HG02885 (cell line): ENCODE results near the gene INO80B.
A peak's percentile ranks its signal among the peaks of the same experiment; 100 is the strongest.

ENCODE experiments used
- ATAC-seq: cut with Tn5 transposase; IDR thresholded peaks from one replicate; pipeline ENCODE4 v1.9.1; 2021; ENCODE audit warnings: mild to moderate bottlenecking; ENCODE audit not compliant: unreplicated experiment, poor library complexity

INO80B gene

GRCh38 chr2:74498500-74499266, 43.8 kb downstream of the INO80B start:
- no peak for ATAC-seq

- ATAC-seq, result no peak
Observed at GRCh38 chr2:74499267-74499939, 44.5 kb downstream of the INO80B start, which contains the start of gene LBX2. LBX2 (minus strand) TSS chr2:74499603; CDS start chr2:74499537, 66 bp downstream.

DNA sequence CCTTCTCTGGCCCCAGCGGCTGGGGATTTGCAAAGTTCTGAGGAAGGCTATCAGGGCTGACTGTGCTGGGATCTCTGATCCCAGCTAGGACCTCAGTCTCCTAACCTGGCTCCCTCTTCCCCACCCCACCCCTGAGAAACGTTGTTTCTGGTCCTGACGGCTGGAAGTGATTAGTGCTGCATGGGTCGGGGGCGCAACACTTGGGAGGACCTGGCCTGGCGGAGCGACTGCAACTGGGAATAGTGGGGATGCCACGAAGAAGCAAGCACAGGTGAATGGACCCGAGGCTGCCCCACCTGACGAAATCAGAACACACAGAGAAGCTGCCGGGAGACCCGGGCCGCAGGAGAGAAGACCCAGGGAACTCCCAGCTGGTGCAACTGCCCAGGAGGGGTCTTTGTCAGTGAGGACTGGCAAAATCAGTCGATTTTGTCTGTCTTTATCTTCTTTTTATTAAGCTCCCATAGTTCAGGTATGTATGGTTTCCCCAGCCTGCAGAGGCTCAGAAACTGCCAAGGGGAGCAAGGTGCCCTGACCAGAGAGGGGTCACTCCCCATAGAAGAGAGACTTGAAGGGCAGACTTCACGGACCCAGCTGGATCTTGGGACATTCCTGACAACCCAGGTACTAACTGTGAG, 45.2 kb downstream of the INO80B start:
- ATAC-seq, result no peak

DNA sequence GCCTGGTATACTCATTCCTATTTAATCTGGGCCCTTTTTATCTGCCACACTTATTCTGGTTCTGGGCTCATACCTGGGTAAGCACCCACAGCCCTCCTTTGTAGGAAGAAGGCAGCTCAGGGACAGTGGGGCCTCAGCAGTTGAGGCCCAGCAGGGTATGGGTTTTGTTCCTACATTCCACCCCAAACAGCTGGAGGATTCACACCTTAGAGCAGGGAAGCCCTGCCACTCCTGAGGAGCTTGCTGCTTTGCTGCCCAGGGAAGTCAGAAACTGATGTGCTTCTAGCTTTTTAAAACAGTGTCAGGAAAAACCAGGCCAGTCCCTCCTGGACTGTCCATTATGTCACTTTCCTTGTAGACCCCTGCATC, 45.7 kb downstream of the INO80B start:
- ATAC-seq, result no peak

DNA sequence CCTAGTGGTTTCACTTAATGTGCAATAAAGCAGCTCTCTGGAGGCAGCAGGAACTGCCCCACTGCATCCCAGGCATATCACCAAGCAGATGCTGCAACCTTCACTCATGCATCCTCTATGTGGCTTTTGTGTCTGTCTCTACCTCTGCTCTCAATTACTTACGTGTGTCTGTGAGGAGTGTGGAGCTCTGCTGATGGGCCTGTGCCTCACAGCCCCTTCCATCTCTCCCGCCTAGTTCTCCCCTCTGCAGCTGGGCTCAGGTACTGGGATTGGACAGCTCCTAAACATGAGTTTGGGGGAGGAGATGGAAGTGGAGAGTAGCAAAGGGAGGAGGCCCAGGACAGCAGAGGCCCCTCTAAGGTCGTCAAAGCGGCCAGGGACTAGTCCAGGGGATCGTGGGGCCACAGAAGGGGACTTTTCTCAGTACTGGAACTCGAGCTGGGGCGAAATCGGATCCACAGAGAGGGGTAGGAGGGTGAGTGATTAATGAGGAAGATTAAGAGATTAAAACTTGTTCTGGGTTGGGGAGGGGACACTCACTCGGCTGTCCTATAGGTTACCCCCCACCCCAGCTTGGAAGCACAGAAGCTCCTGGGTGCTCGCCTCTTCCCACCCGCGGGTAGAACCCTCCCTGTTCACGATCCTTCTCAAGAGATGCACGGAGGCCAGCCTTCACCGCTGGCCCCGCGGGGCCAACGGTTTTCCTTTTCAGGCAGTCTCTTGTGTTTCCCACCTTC, 46.6 kb downstream of the INO80B start:
- ATAC-seq, result no peak

DNA sequence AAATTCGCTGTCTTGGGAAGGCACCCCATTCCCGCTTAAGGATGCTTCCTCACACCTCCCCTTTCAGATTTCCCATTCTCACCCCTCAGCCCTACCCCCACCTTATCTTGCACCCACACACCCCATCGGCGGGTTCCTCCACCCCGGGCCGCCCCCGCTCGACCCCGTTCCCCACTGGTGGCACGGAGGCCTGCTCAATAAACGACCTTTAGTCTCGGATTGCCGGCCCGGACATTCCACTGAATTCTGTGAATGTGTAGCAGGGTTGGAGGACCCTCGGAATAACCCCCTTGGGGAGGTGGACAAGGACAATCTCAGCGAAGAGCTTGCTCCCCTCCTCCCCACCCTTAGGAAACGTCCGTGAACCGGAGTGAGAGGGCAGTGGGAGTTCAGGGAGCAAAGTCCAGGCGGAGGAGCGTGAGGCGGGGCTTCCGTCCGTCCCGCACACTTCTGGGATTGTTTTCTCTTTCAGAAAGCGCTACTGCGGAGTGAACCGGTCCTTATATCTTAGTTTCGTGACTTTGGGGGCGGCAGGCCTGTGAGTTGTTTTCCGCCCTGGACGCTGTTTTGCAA, 47.3 kb downstream of the INO80B start:
- ATAC-seq, result no peak

DNA sequence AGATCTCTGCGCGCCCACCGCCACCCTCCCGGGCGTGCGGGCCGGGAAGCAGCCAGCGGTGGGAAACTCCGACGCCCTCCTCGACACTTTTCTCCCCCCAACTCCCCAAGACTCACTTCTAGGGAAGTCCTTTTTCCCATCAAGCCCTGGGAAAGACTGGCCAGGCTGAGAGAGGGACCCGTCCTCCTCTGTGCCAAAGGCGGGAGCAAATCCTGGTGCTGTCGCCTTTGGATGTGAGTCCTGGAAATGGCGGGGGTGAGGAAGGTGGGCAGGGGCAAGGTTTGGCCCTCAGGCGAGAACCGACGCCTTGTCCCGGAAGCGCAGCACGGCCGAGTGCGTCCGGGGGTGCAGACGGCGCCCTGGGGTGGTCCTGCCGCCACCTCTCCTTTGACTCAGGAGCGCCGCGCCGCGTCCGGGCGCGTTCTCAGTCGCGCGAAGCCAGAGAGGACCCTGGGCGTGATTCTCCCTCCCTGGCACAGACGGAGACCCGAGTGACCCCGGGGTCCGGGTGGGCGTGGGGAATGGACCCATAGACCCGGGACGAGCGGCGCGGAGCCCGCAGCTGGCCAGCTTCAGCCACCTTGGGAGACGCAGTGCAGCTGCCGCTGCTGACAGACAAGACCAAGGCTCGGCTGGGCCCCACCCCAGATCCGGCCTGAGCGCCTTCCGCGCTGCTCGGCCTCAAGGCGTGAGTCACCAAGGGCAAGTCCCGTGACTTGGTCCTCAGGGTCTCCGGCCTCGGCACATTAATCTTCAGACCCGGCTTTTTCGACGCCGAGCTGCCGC, 48.0 kb downstream of the INO80B start:
- ATAC-seq, result peak; percentile 37

GRCh38 chr2:74503506-74504475, 48.9 kb downstream of the INO80B start:
- ATAC-seq, result no peak

GRCh38 chr2:74504591-74504990, 49.7 kb downstream of the INO80B start:
- no peak for ATAC-seq

DNA sequence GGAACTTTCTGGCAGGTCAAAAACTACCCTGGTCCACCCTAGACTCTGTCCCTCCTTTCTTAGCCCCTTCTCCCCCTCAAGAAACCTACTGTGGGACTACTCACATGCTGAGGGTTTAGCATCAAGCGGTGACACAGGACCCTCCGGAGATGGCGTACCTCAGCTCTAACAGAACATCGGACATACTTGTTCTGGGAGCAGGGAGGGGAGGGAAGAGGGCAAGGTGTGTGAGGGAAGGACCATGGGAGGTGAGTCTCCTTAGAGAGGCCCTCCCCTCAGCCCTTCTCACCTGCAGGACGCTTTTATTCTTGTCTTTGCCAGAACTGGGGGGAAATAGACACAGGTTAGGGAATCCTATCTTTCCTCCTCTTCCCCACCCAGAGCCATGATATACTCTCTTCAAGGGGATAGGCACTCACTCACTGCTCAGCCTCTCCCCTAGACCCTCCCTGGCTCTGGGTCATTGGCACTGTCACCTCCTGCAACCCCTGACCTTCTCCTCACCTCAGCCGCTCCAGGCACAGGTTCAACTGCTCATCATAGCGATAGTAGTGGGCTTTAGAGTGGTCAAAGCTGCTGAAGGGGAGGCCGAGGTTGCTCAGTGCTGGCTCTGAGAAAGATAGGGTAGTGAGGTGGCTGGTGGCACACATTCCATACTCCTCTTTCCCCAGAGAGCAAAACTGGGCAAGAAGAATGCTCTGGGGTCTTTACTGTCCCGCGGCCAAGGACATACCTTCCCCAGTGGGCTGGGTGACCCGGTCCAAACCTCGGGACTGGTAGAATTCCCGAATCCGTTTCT, 50.8 kb downstream of the INO80B start:
- ATAC-seq, result no peak

GRCh38 chr2:74507145-74507925, 52.4 kb downstream of the INO80B start, which contains the start of gene PCGF1:
PCGF1 (minus strand) TSS chr2:74507695; CDS start chr2:74507668, 27 bp downstream.
- ATAC-seq, result peak; percentile 90
